Chondrocyte (in vitro differentiated cells): Measurements from ENCODE around the gene RASL10B. TPM values are rescaled to one million over a fixed set of nuclear protein-coding genes. Genes with fewer than 3 reads are reported as not detected.

Source experiments
- DNase-seq: peaks from one replicate; pipeline ENCODE4 v3.0.0; 2021; ENCODE audit warnings: mixed read lengths, low spot score
- H3K27ac Mint-ChIP-seq: one replicate; pipeline ENCODE4 v1.8.0; 2021; ENCODE audit warnings: mild to moderate bottlenecking, moderate library complexity, mixed read lengths; ENCODE audit not compliant: unreplicated experiment
- H3K27me3 Mint-ChIP-seq: 2 replicates; pipeline ENCODE4 v1.8.0; 2021; ENCODE audit warnings: low read depth, mixed read lengths
- H3K36me3 Mint-ChIP-seq: 2 replicates; pipeline ENCODE4 v1.8.0; 2021; ENCODE audit warnings: low read depth, mixed read lengths
- H3K4me1 Mint-ChIP-seq: 2 replicates; pipeline ENCODE4 v1.8.0; 2021; ENCODE audit warnings: low read depth, mild to moderate bottlenecking, mixed read lengths
- H3K4me3 Mint-ChIP-seq: one replicate; pipeline ENCODE4 v1.8.0; 2021; ENCODE audit warnings: mild to moderate bottlenecking, moderate library complexity, mixed read lengths; ENCODE audit not compliant: unreplicated experiment
- H3K9me3 Mint-ChIP-seq: 2 replicates; pipeline ENCODE4 v1.8.0; 2021; ENCODE audit warnings: low read depth, mixed read lengths
- CTCF ChIP-seq: fragments of 200-600 bp; sonication (generic); IDR thresholded peaks from 2 replicates; pipeline ENCODE4 v1.5.0; 2021; ENCODE audit warnings: antibody characterized with exemption, mild to moderate bottlenecking, moderate library complexity
- total RNA-seq: library from RNA; stranded (reverse); gene quantifications from 3 replicates; pipeline ENCODE4 v1.2.1, GENCODE V29; 2021

The RASL10B gene
- total RNA-seq, 1 donor from 2014 or later, result 21.3 TPM

GRCh38 chr17:35752945-35753764 is 21.7 kb downstream of the RASL10B start, which contains the start of gene GAS2L2:
TSS of gene GAS2L2 (minus strand) at chr17:35753239. CDS start at chr17:35752850, 389 bp downstream.
- peaks cover 19% of the 10 kb centered on the region for H3K27me3 Mint-ChIP-seq
- no peak for DNase-seq
- no peaks in the 10 kb centered on the region for H3K9me3 Mint-ChIP-seq
- H3K36me3 Mint-ChIP-seq, result no peaks in the 10 kb centered on the region
- H3K4me1 Mint-ChIP-seq, result peaks cover 20% of the 10 kb centered on the region
- H3K27ac Mint-ChIP-seq, result no peak within 1 kb of the TSS
- H3K4me3 Mint-ChIP-seq, result no peak within 1 kb of the TSS
- TF ChIP-seq CTCF, result no peak

- H3K4me1 Mint-ChIP-seq, result peaks cover 7% of the 10 kb centered on the region
- H3K4me3 Mint-ChIP-seq, result no peak overlapping the region
- H3K36me3 Mint-ChIP-seq, result no peaks in the 10 kb centered on the region
- no peak overlapping the region for H3K27ac Mint-ChIP-seq
- DNase-seq, result no peak
- no peak for TF ChIP-seq CTCF
- H3K9me3 Mint-ChIP-seq, result no peaks in the 10 kb centered on the region
- peaks cover 1% of the 10 kb centered on the region for H3K27me3 Mint-ChIP-seq
These were observed 25.8 kb downstream of the RASL10B start for GRCh38 chr17:35757243-35757642.

- Mint-ChIP-seq H3K27ac (no peak within 1 kb of the TSS), H3K9me3 (no peaks in the 10 kb centered on the region), H3K36me3 (no peaks in the 10 kb centered on the region), H3K27me3 (peaks cover 1% of the 10 kb centered on the region), H3K4me3 (no peak within 1 kb of the TSS), H3K4me1 (peaks cover 16% of the 10 kb centered on the region)
- TF ChIP-seq CTCF, result no peak
- no peak for DNase-seq
These were observed 29.1 kb downstream of the RASL10B start, which contains the start of gene C17orf50 for GRCh38 chr17:35760587-35760986. TSS of gene C17orf50 (plus strand) at chr17:35760887. CDS start at chr17:35760942, 55 bp downstream.

- no peak for DNase-seq
- H3K4me3 Mint-ChIP-seq, result no peak overlapping the region
- H3K27me3 Mint-ChIP-seq, result peaks cover 1% of the 10 kb centered on the region
- H3K4me1 Mint-ChIP-seq, result peaks cover 21% of the 10 kb centered on the region
- no peaks in the 10 kb centered on the region for H3K9me3 Mint-ChIP-seq
- TF ChIP-seq CTCF, result no peak
- no peaks in the 10 kb centered on the region for H3K36me3 Mint-ChIP-seq
- no peak overlapping the region for H3K27ac Mint-ChIP-seq
These were observed 30.2 kb downstream of the RASL10B start for GRCh38 chr17:35761601-35762000.

GRCh38 chr17:35763767-35764122 is 32.3 kb downstream of the RASL10B start:
- peaks cover 1% of the 10 kb centered on the region for H3K27me3 Mint-ChIP-seq
- TF ChIP-seq CTCF, result no peak
- no peaks in the 10 kb centered on the region for H3K9me3 Mint-ChIP-seq
- H3K36me3 Mint-ChIP-seq, result no peaks in the 10 kb centered on the region
- peak overlapping the region; percentile 64 for H3K4me3 Mint-ChIP-seq
- DNase-seq, result no peak
- no peak overlapping the region for H3K27ac Mint-ChIP-seq
- H3K4me1 Mint-ChIP-seq, result peaks cover 21% of the 10 kb centered on the region
